HFFc6 (cell line): ENCODE data around the gene FBRS. TPM values are rescaled to one million over a fixed set of nuclear protein-coding genes. Genes with fewer than 3 reads are reported as not detected.

Experiments used
- DNase-seq: peaks from one replicate; pipeline ENCODE4 v3.0.0-alpha.2; 2018
- H3K27ac Mint-ChIP-seq: 2 replicates; pipeline ENCODE4 v1.8.0; 2020; ENCODE audit warnings: mild to moderate bottlenecking, mixed read lengths
- H3K27me3 Mint-ChIP-seq: 2 replicates; pipeline ENCODE4 v1.8.0; 2021; ENCODE audit warnings: mild to moderate bottlenecking, moderate library complexity, mixed read lengths; ENCODE audit not compliant: insufficient read depth
- H3K36me3 Mint-ChIP-seq: 2 replicates; pipeline ENCODE4 v1.8.0; 2021; ENCODE audit warnings: low read depth, mixed read lengths
- H3K4me1 Mint-ChIP-seq: 2 replicates; pipeline ENCODE4 v1.8.0; 2020; ENCODE audit warnings: low read depth, mixed read lengths
- H3K4me3 Mint-ChIP-seq: 2 replicates; pipeline ENCODE4 v1.8.0; 2020; ENCODE audit warnings: mild to moderate bottlenecking, moderate library complexity, mixed read lengths
- H3K9me3 Mint-ChIP-seq: 2 replicates; pipeline ENCODE4 v1.8.0; 2020; ENCODE audit warnings: mild to moderate bottlenecking, mixed read lengths
- total RNA-seq, 6 experiments: library from RNA; stranded (reverse); fragmentation: NEBNext Ultra II Directional; extraction: Animal tissue kit (Norgen Biotek cat#: 25700); gene quantifications; 2 replicates in 1 of 6; 3 replicates in 5 of 6; pipeline ENCODE4 v1.2.3, GENCODE V29; 2021
- TF ChIP-seq, protein P1 (sequence below): fragments of 200-600 bp; sonication (generic); IDR thresholded peaks from 2 replicates; pipeline ENCODE4 v1.5.0; 2021; ENCODE audit warnings: antibody characterized with exemption, mild to moderate bottlenecking

Gene FBRS
- total RNA-seq, 6 experiments from 2014 or later, result 54.1 to 72.1 (median 64.5) TPM

DNA sequence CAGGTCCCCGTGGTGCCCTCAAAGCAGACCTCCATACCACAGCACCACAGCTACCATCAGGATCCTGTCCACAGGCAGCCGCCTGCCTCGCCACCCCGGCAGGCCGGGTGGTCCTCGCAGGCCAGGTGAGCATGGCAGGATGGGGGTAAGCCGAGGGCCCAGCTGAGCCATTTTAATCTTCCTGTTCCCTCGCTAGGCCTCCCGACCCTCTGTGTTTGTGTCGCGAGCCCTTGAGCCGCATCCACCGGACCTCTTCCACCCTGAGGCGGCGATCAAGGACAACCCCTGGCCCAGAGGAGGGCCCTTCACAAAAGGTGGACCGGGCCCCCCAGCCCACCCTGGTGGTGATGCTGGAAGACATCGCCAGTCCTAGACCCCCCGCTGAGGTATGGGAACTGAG is 5.5 kb upstream of the FBRS start:
- Mint-ChIP-seq H3K9me3 (no peaks in the 10 kb centered on the region), H3K4me3 (peak overlapping the region; percentile 99), H3K36me3 (peaks cover 12% of the 10 kb centered on the region), H3K27me3 (peaks cover 1% of the 10 kb centered on the region; the same call in 1 of the 2 replicates), H3K27ac (peak overlapping the region; percentile 71; the same call in 1 of the 2 replicates), H3K4me1 (peaks cover 37% of the 10 kb centered on the region)
- TF ChIP-seq, protein P1, sequence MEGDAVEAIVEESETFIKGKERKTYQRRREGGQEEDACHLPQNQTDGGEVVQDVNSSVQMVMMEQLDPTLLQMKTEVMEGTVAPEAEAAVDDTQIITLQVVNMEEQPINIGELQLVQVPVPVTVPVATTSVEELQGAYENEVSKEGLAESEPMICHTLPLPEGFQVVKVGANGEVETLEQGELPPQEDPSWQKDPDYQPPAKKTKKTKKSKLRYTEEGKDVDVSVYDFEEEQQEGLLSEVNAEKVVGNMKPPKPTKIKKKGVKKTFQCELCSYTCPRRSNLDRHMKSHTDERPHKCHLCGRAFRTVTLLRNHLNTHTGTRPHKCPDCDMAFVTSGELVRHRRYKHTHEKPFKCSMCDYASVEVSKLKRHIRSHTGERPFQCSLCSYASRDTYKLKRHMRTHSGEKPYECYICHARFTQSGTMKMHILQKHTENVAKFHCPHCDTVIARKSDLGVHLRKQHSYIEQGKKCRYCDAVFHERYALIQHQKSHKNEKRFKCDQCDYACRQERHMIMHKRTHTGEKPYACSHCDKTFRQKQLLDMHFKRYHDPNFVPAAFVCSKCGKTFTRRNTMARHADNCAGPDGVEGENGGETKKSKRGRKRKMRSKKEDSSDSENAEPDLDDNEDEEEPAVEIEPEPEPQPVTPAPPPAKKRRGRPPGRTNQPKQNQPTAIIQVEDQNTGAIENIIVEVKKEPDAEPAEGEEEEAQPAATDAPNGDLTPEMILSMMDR, result no peak
- DNase-seq, result no peak

DNA sequence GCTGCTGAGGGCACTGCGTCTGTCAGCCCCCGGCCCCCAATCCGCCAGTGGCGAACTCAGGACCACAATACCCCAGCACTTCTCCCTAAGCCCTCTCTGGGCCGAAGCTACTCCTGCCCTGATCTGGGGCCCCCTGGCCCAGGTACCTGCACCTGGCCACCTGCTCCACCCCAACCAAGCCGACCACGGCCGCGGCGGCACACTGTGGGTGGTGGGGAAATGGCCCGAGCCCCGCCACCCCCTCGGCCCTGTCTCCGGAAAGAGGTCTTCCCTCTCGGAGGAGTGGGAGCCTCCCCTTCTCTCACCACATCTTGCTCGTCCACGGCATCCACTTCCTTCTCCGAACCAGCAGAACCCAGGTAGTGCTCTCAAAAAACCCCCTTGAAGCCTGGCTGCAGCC is 3.4 kb upstream of the FBRS start:
- DNase-seq, result no peak
- Mint-ChIP-seq H3K27me3 (peaks cover 2% of the 10 kb centered on the region; the same call in 1 of the 2 replicates), H3K4me1 (peaks cover 37% of the 10 kb centered on the region), H3K4me3 (no peak overlapping the region), H3K36me3 (peaks cover 12% of the 10 kb centered on the region), H3K9me3 (no peaks in the 10 kb centered on the region), H3K27ac (no peak overlapping the region)
- TF ChIP-seq, protein P1, result no peak

- H3K4me3 Mint-ChIP-seq, result no peak overlapping the region
- H3K4me1 Mint-ChIP-seq, result peaks cover 39% of the 10 kb centered on the region
- H3K27ac Mint-ChIP-seq, result peak overlapping the region; percentile 96
- H3K36me3 Mint-ChIP-seq, result peaks cover 18% of the 10 kb centered on the region
- H3K27me3 Mint-ChIP-seq, result peaks cover 2% of the 10 kb centered on the region; the same call in 1 of the 2 replicates
- TF ChIP-seq, protein P1, result peak; percentile 28; the same call in 1 of the 2 replicates
- no peak for DNase-seq
- no peaks in the 10 kb centered on the region for H3K9me3 Mint-ChIP-seq
Measured at GRCh38 chr16:30655815-30656347, 2.4 kb upstream of the FBRS start.

GRCh38 chr16:30656388-30656787 is 1.8 kb upstream of the FBRS start:
- DNase-seq, result no peak
- Mint-ChIP-seq H3K4me1 (peaks cover 44% of the 10 kb centered on the region), H3K4me3 (no peak overlapping the region), H3K27ac (peak overlapping the region; percentile 96), H3K36me3 (peaks cover 23% of the 10 kb centered on the region), H3K27me3 (peaks cover 2% of the 10 kb centered on the region; the same call in 1 of the 2 replicates), H3K9me3 (no peaks in the 10 kb centered on the region)
- TF ChIP-seq, protein P1, result no peak

GRCh38 chr16:30656974-30657865 is 1.0 kb upstream of the FBRS start:
- Mint-ChIP-seq H3K4me3 (peak overlapping the region; percentile 87), H3K4me1 (peaks cover 47% of the 10 kb centered on the region), H3K27ac (peak overlapping the region; percentile 96), H3K36me3 (peaks cover 28% of the 10 kb centered on the region), H3K27me3 (peaks cover 2% of the 10 kb centered on the region; the same call in 1 of the 2 replicates), H3K9me3 (no peaks in the 10 kb centered on the region)
- DNase-seq, result no peak
- TF ChIP-seq, protein P1, result no peak
